Thyroid gland (tissue), 4 donors: ENCODE measurements around the gene PIK3AP1. TPM values are rescaled to one million over a fixed set of nuclear protein-coding genes. Genes with fewer than 3 reads are reported as not detected.

Experiments
- DNase-seq, 2 donors: peaks; one replicate each; pipeline ENCODE4 v3.0.0-alpha.2; 2019
- H3K27ac ChIP-seq, 3 donors: fragments of 200-600 bp; sonication (generic); 1 replicate in 2 of 3; 2 replicates in 1 of 3; pipeline ENCODE4 v1.5.1; 2016 to 2019; ENCODE audit warnings: mild to moderate bottlenecking in 1 of 3, moderate library complexity in 1 of 3
- H3K27me3 ChIP-seq: fragments of 200-600 bp; sonication (generic); one replicate; pipeline ENCODE4 v1.5.1; 2019
- H3K36me3 ChIP-seq, 2 donors: fragments of 200-600 bp; sonication (generic); one replicate each; pipeline ENCODE4 v1.5.1; 2016 to 2019
- H3K4me1 ChIP-seq, 2 donors: fragments of 200-600 bp; sonication (generic); one replicate each; pipeline ENCODE4 v1.5.1; 2017 to 2019
- H3K4me3 ChIP-seq, 3 donors: fragments of 200-600 bp; sonication (generic); replicated peaks in 1 of 3; 1 replicate in 2 of 3; 2 replicates in 1 of 3; pipeline ENCODE4 v1.5.1; 2016; ENCODE audit warnings: mild to moderate bottlenecking in 1 of 3
- H3K9me3 ChIP-seq: fragments of 200-600 bp; sonication (generic); one replicate; pipeline ENCODE4 v1.5.1; 2017
- CTCF ChIP-seq, 6 experiments: fragments of 200-600 bp in 3 of 6; fragments of 450-650 bp in 3 of 6; sonication (generic) in 3 of 6; IDR thresholded peaks; one replicate each; pipeline ENCODE4 v1.5.1; 2016 to 2019; ENCODE audit warnings: antibody characterized with exemption in 6 of 6, mild to moderate bottlenecking in 2 of 6, inconsistent platforms in 1 of 6, moderate library complexity in 1 of 6
- POLR2A ChIP-seq, 2 donors: fragments of 450-650 bp; IDR thresholded peaks; one replicate each; pipeline ENCODE4 v1.6.1; 2017; ENCODE audit warnings: antibody characterized with exemption in 2 of 2, mild to moderate bottlenecking in 2 of 2, moderate library complexity in 1 of 2
- WGBS, 2 donors: methylation state at CpG; one replicate each; pipeline ENCODE4 v1.1.5; 2017; 5-methylcytosine and 5-hydroxymethylcytosine counted together
- intact Hi-C: fragments of 100-400 bp; cut with DNase I; formaldehyde crosslinking; loops from one replicate; pipeline ENCODE4 v1.15.1; 2023
- total RNA-seq, 4 donors: library from RNA; depleted of rRNA; stranded (reverse); fragments of >200 nt; gene quantifications; one replicate each; pipeline ENCODE4 v1.2.3, GENCODE V29; 2016

The PIK3AP1 gene
- total RNA-seq, 4 donors from 2014 or later = 8.6 to 13.9 (median 12.0) TPM

GRCh38 chr10:96646301-96646700 is 74.0 kb downstream of the PIK3AP1 start:
- H3K36me3 ChIP-seq = no peaks in the 10 kb centered on the region
- no peaks in the 10 kb centered on the region for H3K4me1 ChIP-seq
- intact Hi-C loops = loop anchor here (10.0 kb wide), 1 partner anchor 378 kb away; no protein-coding TSS in a partner anchor
- no peaks in the 10 kb centered on the region for H3K27me3 ChIP-seq
- no peak for DNase-seq
- TF ChIP-seq CTCF (IDR thresholded peaks at IDR 0.05) (no peak), POLR2A (IDR thresholded peaks at IDR 0.05) (no peak)
- H3K9me3 ChIP-seq = no peaks in the 10 kb centered on the region
- no peak overlapping the region for H3K4me3 ChIP-seq
- whole genome bisulfite sequencing, 2 donors = 82 to 87% methylated on average over 4 of the region's 4 CpGs
- no peak overlapping the region for H3K27ac ChIP-seq

GRCh38 chr10:96645191-96645721 is 75.1 kb downstream of the PIK3AP1 start:
- no peak overlapping the region for H3K27ac ChIP-seq
- TF ChIP-seq POLR2A (IDR thresholded peaks at IDR 0.05) = no peak
- TF ChIP-seq CTCF (IDR thresholded peaks at IDR 0.05) = no peak

GRCh38 chr10:96643920-96644319 is 76.4 kb downstream of the PIK3AP1 start:
- Histone ChIP-seq H3K4me3 (no peak overlapping the region), H3K9me3 (no peaks in the 10 kb centered on the region), H3K27me3 (no peaks in the 10 kb centered on the region), H3K27ac (no peak overlapping the region), H3K4me1 (peaks cover 0 to 7% of the 10 kb centered on the region in 2 donors), H3K36me3 (no peaks in the 10 kb centered on the region)
- intact Hi-C loops = loop anchor here (10.0 kb wide), 1 partner anchor 381 kb away; no protein-coding TSS in a partner anchor
- TF ChIP-seq POLR2A (IDR thresholded peaks at IDR 0.05) (no peak), CTCF (IDR thresholded peaks at IDR 0.05) (no peak)
- DNase-seq = no peak
- 84% methylated on average over 9 of the region's 9 CpGs for WGBS, 2 donors

More at GRCh38 chr10:96645191-96645721, 75.1 kb downstream of the PIK3AP1 start:
- Histone ChIP-seq H3K4me3 (no peak overlapping the region), H3K9me3 (no peaks in the 10 kb centered on the region), H3K4me1 (peaks cover 0 to under 1% of the 10 kb centered on the region in 2 donors), H3K36me3 (no peaks in the 10 kb centered on the region), H3K27me3 (no peaks in the 10 kb centered on the region)
- no peak for DNase-seq
- intact Hi-C loops = loop anchor here (10.0 kb wide), 1 partner anchor 380 kb away; no protein-coding TSS in a partner anchor
- 82 to 83% methylated on average over 13 of the region's 13 CpGs for WGBS, 2 donors

GRCh38 chr10:96642973-96643372 is 77.3 kb downstream of the PIK3AP1 start:
- no peaks in the 10 kb centered on the region for H3K36me3 ChIP-seq
- WGBS, 2 donors = 43 to 49% methylated on average over 4 of the region's 4 CpGs
- H3K4me1 ChIP-seq = peaks cover 0 to 7% of the 10 kb centered on the region in 2 donors
- TF ChIP-seq CTCF (IDR thresholded peaks at IDR 0.05) (peak in 4 of 6 experiments; percentile 29 to 53 (median 50)), POLR2A (IDR thresholded peaks at IDR 0.05) (no peak)
- H3K9me3 ChIP-seq = no peaks in the 10 kb centered on the region
- intact Hi-C loops = loop anchor here (10.0 kb wide), 1 partner anchor 382 kb away; no protein-coding TSS in a partner anchor
- H3K27ac ChIP-seq = no peak overlapping the region
- H3K27me3 ChIP-seq = no peaks in the 10 kb centered on the region
- peak; percentile 66 to 75 for DNase-seq
- H3K4me3 ChIP-seq = no peak overlapping the region

- Histone ChIP-seq H3K27ac (no peak overlapping the region), H3K27me3 (no peaks in the 10 kb centered on the region), H3K9me3 (no peaks in the 10 kb centered on the region), H3K36me3 (no peaks in the 10 kb centered on the region), H3K4me3 (no peak overlapping the region), H3K4me1 (peaks cover 0 to 8% of the 10 kb centered on the region in 2 donors)
- TF ChIP-seq POLR2A (IDR thresholded peaks at IDR 0.05) (no peak), CTCF (IDR thresholded peaks at IDR 0.05) (no peak)
- WGBS, 2 donors = 50 to 60% methylated on average over 3 of the region's 3 CpGs
- DNase-seq = no peak
- intact Hi-C loops = loop anchor here (10.0 kb wide), 1 partner anchor 382 kb away; no protein-coding TSS in a partner anchor
Measured at GRCh38 chr10:96642530-96642929, 77.8 kb downstream of the PIK3AP1 start.
